HCT116 (cell line): ENCODE results near the gene CLEC4G. TPM values are rescaled to one million over a fixed set of nuclear protein-coding genes. Genes with fewer than 3 reads are reported as not detected.

Source experiments
- ATAC-seq: fragments of 200-7000 bp; cut with Tn5 transposase; 2 replicates; pipeline ENCODE4 v1.9.1; 2020; ENCODE audit warnings: mild to moderate bottlenecking, moderate library complexity
- BruUV-seq: library from RNA; stranded (reverse); fragments of 400-500 nt; replicated peaks from 2 replicates; lab custom pipeline; 2021; lab: Mats Ljungman, UMichigan
- CTCF ChIA-PET: fragments of 300-600 bp; sonication (Branson Sonifier 250); formaldehyde crosslinking; loops from one replicate; lab custom pipeline; 2021; ENCODE audit warnings: antibody characterized with exemption; lab: Charles Lee
- POLR2A ChIA-PET: fragments of 300-600, 350-600 bp; sonication (Branson Sonifier 250); formaldehyde crosslinking; loops from one replicate; lab custom pipeline; 2021; ENCODE audit warnings: antibody characterized with exemption; lab: Charles Lee
- RAD21 ChIA-PET, 2 experiments: fragments of 300-600 bp; sonication (Branson Sonifier 250); formaldehyde crosslinking; loops; one replicate each; lab custom pipeline; 2023; ENCODE audit warnings: low total read pairs in 2 of 2; ENCODE audit not compliant: uncharacterized antibody in 2 of 2, unreplicated experiment in 2 of 2, low non-redundant PET in 1 of 2; lab: Charles Lee
- DNase-seq: peaks from one replicate; pipeline ENCODE4 v3.0.0-alpha.2; 2010; ENCODE audit warnings: low read depth, low spot score
- H2AFZ ChIP-seq: fragments of 200-600 bp; shearing (Covaris generic), sonication (generic); 2 replicates; pipeline ENCODE4 v1.6.1; 2017; ENCODE audit warnings: low read depth, mixed run types, mixed read lengths, antibody characterized with exemption, low read length; ENCODE audit not compliant: poor library complexity, severe bottlenecking
- H3K27ac ChIP-seq: 2 replicates; pipeline ENCODE4 v1.5.1; 2012; ENCODE audit warnings: low read depth, low read length
- H3K27me3 ChIP-seq: fragments of 200-600 bp; sonication (generic); 2 replicates; pipeline ENCODE4 v1.6.1; 2016; ENCODE audit warnings: mixed run types, low read length, mixed read lengths; ENCODE audit not compliant: insufficient read depth
- H3K36me3 ChIP-seq, 2 experiments: fragments of 200-500 bp in 1 of 2; fragments of 200-600 bp in 1 of 2; sonication (Bioruptor generic) in 1 of 2; sonication (generic) in 1 of 2; 2 replicates each; pipeline versions ENCODE4 v1.5.1 to v1.6.1; 2014 to 2016; ENCODE audit warnings: low read length in 2 of 2, inconsistent platforms in 1 of 2, mixed read lengths in 1 of 2, mixed run types in 1 of 2; ENCODE audit not compliant: insufficient read depth in 2 of 2, control insufficient read depth in 1 of 2
- H3K4me1 ChIP-seq, 2 experiments: fragments of 200-600 bp in 1 of 2; sonication (generic) in 1 of 2; 2 replicates each; pipeline versions ENCODE4 v1.5.1 to v1.6.1; 2012 to 2017; ENCODE audit warnings: low read length in 2 of 2, inconsistent platforms in 1 of 2, mild to moderate bottlenecking in 1 of 2, mixed read lengths in 1 of 2, mixed run types in 1 of 2, moderate library complexity in 1 of 2; ENCODE audit not compliant: insufficient read depth in 2 of 2, control insufficient read depth in 1 of 2
- H3K4me2 ChIP-seq: fragments of 200-600 bp; sonication (generic); 2 replicates; pipeline ENCODE4 v1.6.1; 2017; ENCODE audit warnings: mixed run types, low read length, mixed read lengths
- H3K4me3 ChIP-seq, 2 experiments: fragments of 200-600 bp in 1 of 2; sonication (generic) in 1 of 2; replicated peaks in 1 of 2; 2 replicates each; pipeline ENCODE4 v1.5.1; 2011 to 2016; ENCODE audit warnings: low read length in 2 of 2, control low read depth in 1 of 2, low read depth in 1 of 2, mild to moderate bottlenecking in 1 of 2, mixed read lengths in 1 of 2, mixed run types in 1 of 2
- H3K79me2 ChIP-seq: fragments of 200-600 bp; sonication (generic); 2 replicates; pipeline ENCODE4 v1.6.1; 2017; ENCODE audit warnings: mild to moderate bottlenecking, mixed run types, low read length, moderate library complexity, mixed read lengths; ENCODE audit not compliant: insufficient read depth
- H3K9ac ChIP-seq: fragments of 200-600 bp; sonication (generic); 2 replicates; pipeline ENCODE4 v1.6.1; 2016; ENCODE audit warnings: low read length, mixed read lengths
- H3K9me2 ChIP-seq: fragments of 200-600 bp; sonication (generic), shearing (Covaris generic); 2 replicates; pipeline ENCODE4 v1.6.1; 2017; ENCODE audit warnings: mixed run types, mild to moderate bottlenecking, moderate library complexity; ENCODE audit not compliant: insufficient read depth
- H3K9me3 ChIP-seq, 2 experiments: fragments of 200-500 bp in 1 of 2; fragments of 200-600 bp in 1 of 2; sonication (Bioruptor generic) in 1 of 2; sonication (generic) in 1 of 2; 2 replicates each; pipeline ENCODE4 v1.6.1; 2014 to 2017; ENCODE audit warnings: low read length in 2 of 2, mixed read lengths in 2 of 2, inconsistent platforms in 1 of 2, low read depth in 1 of 2, mild to moderate bottlenecking in 1 of 2, mixed run types in 1 of 2, moderate library complexity in 1 of 2; ENCODE audit not compliant: control insufficient read depth in 1 of 2, insufficient read depth in 1 of 2
- H4K20me1 ChIP-seq: fragments of 200-600 bp; sonication (generic), shearing (Covaris generic); 2 replicates; pipeline ENCODE4 v1.6.1; 2017; ENCODE audit warnings: mixed run types, mild to moderate bottlenecking, moderate library complexity; ENCODE audit not compliant: insufficient read depth
- CBX3 ChIP-seq: IDR thresholded peaks from 2 replicates; pipeline ENCODE4 v1.6.1; 2012; ENCODE audit warnings: low read depth
- CEBPB ChIP-seq: IDR thresholded peaks from 2 replicates; pipeline ENCODE4 v1.6.1; 2012; ENCODE audit warnings: low read depth
- ELF1 ChIP-seq: IDR thresholded peaks from 2 replicates; pipeline ENCODE4 v1.6.1; 2012; ENCODE audit warnings: low read depth, borderline replicate concordance
- EZH2 ChIP-seq: fragments of 200-600 bp; sonication (generic); IDR thresholded peaks from 2 replicates; pipeline ENCODE4 v1.6.1; 2017; ENCODE audit warnings: antibody characterized with exemption, mixed run types
- FOSL1 ChIP-seq: IDR thresholded peaks from 2 replicates; pipeline ENCODE4 v1.6.1; 2012; ENCODE audit warnings: low read depth
- POLR2A ChIP-seq: IDR thresholded peaks from 2 replicates; pipeline ENCODE4 v1.7.0; 2011; ENCODE audit warnings: borderline replicate concordance; ENCODE audit not compliant: insufficient read depth, insufficient read length; ENCODE audit errors: extremely low read depth
- SIN3A ChIP-seq: IDR thresholded peaks from 2 replicates; pipeline ENCODE4 v1.6.1; 2012; ENCODE audit warnings: low read depth
- SP1 ChIP-seq: IDR thresholded peaks from 2 replicates; pipeline ENCODE4 v1.6.1; 2012; ENCODE audit warnings: low read depth
- YY1 ChIP-seq: IDR thresholded peaks from 2 replicates; pipeline ENCODE4 v1.6.1; 2011; ENCODE audit warnings: low read length, low read depth, moderate library complexity, mild to moderate bottlenecking; ENCODE audit not compliant: insufficient replicate concordance; ENCODE audit errors: extremely low read depth
- intact Hi-C: fragments of 100-400 bp; cut with micrococcal nuclease; formaldehyde crosslinking; loops from 2 replicates; pipeline ENCODE4 v1.10.0; 2022
- total RNA-seq: library from RNA; stranded (reverse); gene quantifications from one replicate; pipeline ENCODE4 v1.2.1, GENCODE V29; 2021; ENCODE audit not compliant: unreplicated experiment
- TF ChIP-seq, protein P1 (sequence below), 3 experiments: fragments of 200-600 bp in 1 of 3; sonication (generic) in 1 of 3; IDR thresholded peaks in 2 of 3; conservative IDR thresholded peaks in 1 of 3; 2 replicates each; pipeline ENCODE4 v1.5.1; 2012 to 2017; ENCODE audit warnings: low read depth in 2 of 3, low read length in 2 of 3, antibody characterized with exemption in 1 of 3, borderline replicate concordance in 1 of 3, control low read depth in 1 of 3, mild to moderate bottlenecking in 1 of 3, mixed read lengths in 1 of 3, mixed run types in 1 of 3, moderate library complexity in 1 of 3; ENCODE audit not compliant: insufficient read depth in 1 of 3
- TF ChIP-seq, protein P2 (sequence below): IDR thresholded peaks from 2 replicates; pipeline ENCODE4 v1.6.1; 2012
- TF ChIP-seq, protein P3 (sequence below): IDR thresholded peaks from 2 replicates; pipeline ENCODE4 v1.6.1; 2011; ENCODE audit warnings: mild to moderate bottlenecking, low read length, moderate library complexity; ENCODE audit not compliant: insufficient replicate concordance; ENCODE audit errors: extremely low read depth
- TF ChIP-seq, protein P4 (sequence below): IDR thresholded peaks from 2 replicates; pipeline ENCODE4 v1.6.1; 2012; ENCODE audit warnings: low read depth
- TF ChIP-seq, protein P5 (sequence below): IDR thresholded peaks from 2 replicates; pipeline ENCODE4 v1.6.1; 2012

CLEC4G gene
- total RNA-seq, 1 experiment from 2014 or later: not detected

DNA sequence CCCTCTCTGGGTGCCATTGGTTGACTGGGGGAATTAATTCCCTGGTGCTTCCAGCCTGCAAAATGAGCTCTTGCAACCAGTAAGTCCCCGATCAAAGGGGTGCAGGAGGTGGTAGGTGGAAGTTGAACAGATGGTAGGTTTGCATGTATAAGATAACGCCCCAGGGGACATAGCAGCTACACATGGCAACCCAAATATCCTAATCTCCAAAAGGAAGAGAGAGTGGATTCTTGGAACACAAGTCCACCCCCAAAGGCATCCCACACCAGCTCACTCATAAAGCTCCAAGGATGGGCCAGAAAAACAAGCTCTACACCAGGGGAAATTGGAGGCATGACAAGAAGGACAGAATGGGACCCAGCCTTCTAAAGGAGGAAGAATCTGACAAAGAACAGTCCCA is 10.7 kb upstream of the CLEC4G start:
- Histone ChIP-seq H3K36me3 (no peaks in the 10 kb centered on the region), H3K27ac (no peak overlapping the region), H3K79me2 (no peaks in the 10 kb centered on the region), H3K4me2 (no peak overlapping the region), H2AFZ (no peak overlapping the region), H4K20me1 (no peaks in the 10 kb centered on the region), H3K9me2 (no peaks in the 10 kb centered on the region), H3K9ac (no peak overlapping the region), H3K27me3 (peaks cover 20% of the 10 kb centered on the region), H3K4me1 (no peaks in the 10 kb centered on the region), H3K4me3 (no peak overlapping the region), H3K9me3 (no peaks in the 10 kb centered on the region)
- ATAC-seq: no peak
- TF ChIP-seq YY1 (no peak), EZH2 (no peak), ELF1 (no peak), CBX3 (no peak), CEBPB (no peak), SP1 (no peak), SIN3A (no peak), FOSL1 (no peak), POLR2A (no peak)
- TF ChIP-seq, protein P1, sequence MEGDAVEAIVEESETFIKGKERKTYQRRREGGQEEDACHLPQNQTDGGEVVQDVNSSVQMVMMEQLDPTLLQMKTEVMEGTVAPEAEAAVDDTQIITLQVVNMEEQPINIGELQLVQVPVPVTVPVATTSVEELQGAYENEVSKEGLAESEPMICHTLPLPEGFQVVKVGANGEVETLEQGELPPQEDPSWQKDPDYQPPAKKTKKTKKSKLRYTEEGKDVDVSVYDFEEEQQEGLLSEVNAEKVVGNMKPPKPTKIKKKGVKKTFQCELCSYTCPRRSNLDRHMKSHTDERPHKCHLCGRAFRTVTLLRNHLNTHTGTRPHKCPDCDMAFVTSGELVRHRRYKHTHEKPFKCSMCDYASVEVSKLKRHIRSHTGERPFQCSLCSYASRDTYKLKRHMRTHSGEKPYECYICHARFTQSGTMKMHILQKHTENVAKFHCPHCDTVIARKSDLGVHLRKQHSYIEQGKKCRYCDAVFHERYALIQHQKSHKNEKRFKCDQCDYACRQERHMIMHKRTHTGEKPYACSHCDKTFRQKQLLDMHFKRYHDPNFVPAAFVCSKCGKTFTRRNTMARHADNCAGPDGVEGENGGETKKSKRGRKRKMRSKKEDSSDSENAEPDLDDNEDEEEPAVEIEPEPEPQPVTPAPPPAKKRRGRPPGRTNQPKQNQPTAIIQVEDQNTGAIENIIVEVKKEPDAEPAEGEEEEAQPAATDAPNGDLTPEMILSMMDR (IDR thresholded peaks at IDR 0.05 in 2 of 3, conservative IDR thresholded peaks at IDR 0.05 in 1 of 3; ENCODE audit: borderline replicate concordance in 1 of 3, insufficient read depth in 1 of 3, low read depth in 2 of 3, low read length in 2 of 3): no peak
- TF ChIP-seq, protein P2, sequence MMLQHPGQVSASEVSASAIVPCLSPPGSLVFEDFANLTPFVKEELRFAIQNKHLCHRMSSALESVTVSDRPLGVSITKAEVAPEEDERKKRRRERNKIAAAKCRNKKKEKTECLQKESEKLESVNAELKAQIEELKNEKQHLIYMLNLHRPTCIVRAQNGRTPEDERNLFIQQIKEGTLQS: no peak
- TF ChIP-seq, protein P3, sequence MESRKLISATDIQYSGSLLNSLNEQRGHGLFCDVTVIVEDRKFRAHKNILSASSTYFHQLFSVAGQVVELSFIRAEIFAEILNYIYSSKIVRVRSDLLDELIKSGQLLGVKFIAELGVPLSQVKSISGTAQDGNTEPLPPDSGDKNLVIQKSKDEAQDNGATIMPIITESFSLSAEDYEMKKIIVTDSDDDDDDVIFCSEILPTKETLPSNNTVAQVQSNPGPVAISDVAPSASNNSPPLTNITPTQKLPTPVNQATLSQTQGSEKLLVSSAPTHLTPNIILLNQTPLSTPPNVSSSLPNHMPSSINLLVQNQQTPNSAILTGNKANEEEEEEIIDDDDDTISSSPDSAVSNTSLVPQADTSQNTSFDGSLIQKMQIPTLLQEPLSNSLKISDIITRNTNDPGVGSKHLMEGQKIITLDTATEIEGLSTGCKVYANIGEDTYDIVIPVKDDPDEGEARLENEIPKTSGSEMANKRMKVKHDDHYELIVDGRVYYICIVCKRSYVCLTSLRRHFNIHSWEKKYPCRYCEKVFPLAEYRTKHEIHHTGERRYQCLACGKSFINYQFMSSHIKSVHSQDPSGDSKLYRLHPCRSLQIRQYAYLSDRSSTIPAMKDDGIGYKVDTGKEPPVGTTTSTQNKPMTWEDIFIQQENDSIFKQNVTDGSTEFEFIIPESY: no peak
- TF ChIP-seq, protein P4, sequence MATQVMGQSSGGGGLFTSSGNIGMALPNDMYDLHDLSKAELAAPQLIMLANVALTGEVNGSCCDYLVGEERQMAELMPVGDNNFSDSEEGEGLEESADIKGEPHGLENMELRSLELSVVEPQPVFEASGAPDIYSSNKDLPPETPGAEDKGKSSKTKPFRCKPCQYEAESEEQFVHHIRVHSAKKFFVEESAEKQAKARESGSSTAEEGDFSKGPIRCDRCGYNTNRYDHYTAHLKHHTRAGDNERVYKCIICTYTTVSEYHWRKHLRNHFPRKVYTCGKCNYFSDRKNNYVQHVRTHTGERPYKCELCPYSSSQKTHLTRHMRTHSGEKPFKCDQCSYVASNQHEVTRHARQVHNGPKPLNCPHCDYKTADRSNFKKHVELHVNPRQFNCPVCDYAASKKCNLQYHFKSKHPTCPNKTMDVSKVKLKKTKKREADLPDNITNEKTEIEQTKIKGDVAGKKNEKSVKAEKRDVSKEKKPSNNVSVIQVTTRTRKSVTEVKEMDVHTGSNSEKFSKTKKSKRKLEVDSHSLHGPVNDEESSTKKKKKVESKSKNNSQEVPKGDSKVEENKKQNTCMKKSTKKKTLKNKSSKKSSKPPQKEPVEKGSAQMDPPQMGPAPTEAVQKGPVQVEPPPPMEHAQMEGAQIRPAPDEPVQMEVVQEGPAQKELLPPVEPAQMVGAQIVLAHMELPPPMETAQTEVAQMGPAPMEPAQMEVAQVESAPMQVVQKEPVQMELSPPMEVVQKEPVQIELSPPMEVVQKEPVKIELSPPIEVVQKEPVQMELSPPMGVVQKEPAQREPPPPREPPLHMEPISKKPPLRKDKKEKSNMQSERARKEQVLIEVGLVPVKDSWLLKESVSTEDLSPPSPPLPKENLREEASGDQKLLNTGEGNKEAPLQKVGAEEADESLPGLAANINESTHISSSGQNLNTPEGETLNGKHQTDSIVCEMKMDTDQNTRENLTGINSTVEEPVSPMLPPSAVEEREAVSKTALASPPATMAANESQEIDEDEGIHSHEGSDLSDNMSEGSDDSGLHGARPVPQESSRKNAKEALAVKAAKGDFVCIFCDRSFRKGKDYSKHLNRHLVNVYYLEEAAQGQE: no peak
- TF ChIP-seq, protein P5, sequence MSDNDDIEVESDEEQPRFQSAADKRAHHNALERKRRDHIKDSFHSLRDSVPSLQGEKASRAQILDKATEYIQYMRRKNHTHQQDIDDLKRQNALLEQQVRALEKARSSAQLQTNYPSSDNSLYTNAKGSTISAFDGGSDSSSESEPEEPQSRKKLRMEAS: no peak
- intact Hi-C loops: no loop called here
- CTCF ChIA-PET: no interaction called here
- BruUV-seq: no TSS peak
- RAD21 ChIA-PET: no interaction called here
- no peak for DNase-seq
- POLR2A ChIA-PET: no interaction called here
